ENCODE data around the gene MCL1. TPM values are rescaled to one million over a fixed set of nuclear protein-coding genes. Genes with fewer than 3 reads are reported as not detected.

The MCL1 gene
- total RNA-seq, 3 donors from 2014 or later (not counting 1 experiment from before 2014, with no cell fraction given) = 929 to 1,396 (median 938) TPM

DNA sequence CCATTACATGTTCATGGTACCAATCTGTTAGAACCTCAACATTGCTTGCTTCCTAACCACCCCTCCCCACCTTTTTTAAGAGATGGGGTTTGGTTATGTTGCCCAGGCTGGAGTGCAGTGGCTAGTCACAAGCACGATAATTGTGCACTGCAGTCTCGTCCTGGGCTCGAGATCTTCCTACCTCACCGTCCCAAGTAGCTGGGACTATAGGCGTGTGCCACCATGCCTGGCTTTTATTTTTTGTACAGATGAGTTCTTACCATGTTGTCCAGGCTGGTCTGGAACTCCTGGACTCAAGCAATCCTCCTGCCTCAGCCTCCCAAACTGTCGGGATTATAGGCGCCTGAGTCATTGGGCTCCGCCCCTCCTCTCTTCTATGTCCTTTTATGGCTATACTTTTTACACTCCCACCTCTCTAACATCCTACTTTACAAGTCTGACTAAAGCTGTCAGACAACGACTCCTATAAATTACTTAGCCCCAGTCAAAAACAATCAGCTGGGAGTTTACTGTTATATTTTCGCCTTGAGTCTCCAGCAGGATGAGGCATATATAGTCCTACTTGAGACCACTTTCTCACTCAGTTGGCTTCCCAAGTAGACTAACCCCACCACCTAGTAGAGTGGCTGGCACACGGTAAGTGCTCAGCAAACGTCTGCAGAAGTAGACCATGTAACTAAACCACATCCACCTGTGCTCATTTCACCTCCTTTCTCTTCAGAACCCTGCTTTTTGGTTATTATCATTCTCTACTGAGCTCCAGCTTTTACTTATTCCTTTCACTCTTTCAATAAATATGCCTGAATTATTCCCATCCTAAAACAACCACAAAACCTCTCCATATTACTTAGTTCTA is 36.2 kb upstream of the MCL1 start:
- ATAC-seq (no peak), DNase-seq (peak in 1 of 2 donors; percentile 51)
- intact Hi-C loops (cut with micrococcal nuclease) = no loop called here
- TF ChIP-seq, protein P1, sequence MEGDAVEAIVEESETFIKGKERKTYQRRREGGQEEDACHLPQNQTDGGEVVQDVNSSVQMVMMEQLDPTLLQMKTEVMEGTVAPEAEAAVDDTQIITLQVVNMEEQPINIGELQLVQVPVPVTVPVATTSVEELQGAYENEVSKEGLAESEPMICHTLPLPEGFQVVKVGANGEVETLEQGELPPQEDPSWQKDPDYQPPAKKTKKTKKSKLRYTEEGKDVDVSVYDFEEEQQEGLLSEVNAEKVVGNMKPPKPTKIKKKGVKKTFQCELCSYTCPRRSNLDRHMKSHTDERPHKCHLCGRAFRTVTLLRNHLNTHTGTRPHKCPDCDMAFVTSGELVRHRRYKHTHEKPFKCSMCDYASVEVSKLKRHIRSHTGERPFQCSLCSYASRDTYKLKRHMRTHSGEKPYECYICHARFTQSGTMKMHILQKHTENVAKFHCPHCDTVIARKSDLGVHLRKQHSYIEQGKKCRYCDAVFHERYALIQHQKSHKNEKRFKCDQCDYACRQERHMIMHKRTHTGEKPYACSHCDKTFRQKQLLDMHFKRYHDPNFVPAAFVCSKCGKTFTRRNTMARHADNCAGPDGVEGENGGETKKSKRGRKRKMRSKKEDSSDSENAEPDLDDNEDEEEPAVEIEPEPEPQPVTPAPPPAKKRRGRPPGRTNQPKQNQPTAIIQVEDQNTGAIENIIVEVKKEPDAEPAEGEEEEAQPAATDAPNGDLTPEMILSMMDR (IDR thresholded peaks at IDR 0.05) = no peak
- Mint-ChIP-seq H3K27me3 (ENCODE audit: low read depth in 2 of 2) (no peaks in the 10 kb centered on the region), H3K9me3 (no peaks in the 10 kb centered on the region), H3K27ac (peak overlapping the region; percentile 74 to 90), H3K4me1 (peaks cover 51 to 56% of the 10 kb centered on the region in 2 donors), H3K4me3 (peak overlapping the region; percentile 40), H3K36me3 (peaks cover 13% of the 10 kb centered on the region)
- Histone ChIP-seq H3K36me3 (ENCODE audit: control insufficient read depth, insufficient read depth, low read length) (peaks cover 20% of the 10 kb centered on the region), H3K4me3 (ENCODE audit: low read length) (no peak overlapping the region), H3K4me1 (ENCODE audit: control insufficient read depth, insufficient read depth, low read length) (peaks cover 40% of the 10 kb centered on the region), H3K27ac (ENCODE audit: low read length) (peak overlapping the region; percentile 2), H3K9me3 (ENCODE audit: control insufficient read depth, insufficient read depth, low read length) (no peaks in the 10 kb centered on the region), H3K27me3 (ENCODE audit: control insufficient read depth, insufficient read depth, low read length) (no peaks in the 10 kb centered on the region)
- 77% methylated on average over 12 of the region's 12 CpGs for WGBS (ENCODE audit: insufficient coverage)

DNA sequence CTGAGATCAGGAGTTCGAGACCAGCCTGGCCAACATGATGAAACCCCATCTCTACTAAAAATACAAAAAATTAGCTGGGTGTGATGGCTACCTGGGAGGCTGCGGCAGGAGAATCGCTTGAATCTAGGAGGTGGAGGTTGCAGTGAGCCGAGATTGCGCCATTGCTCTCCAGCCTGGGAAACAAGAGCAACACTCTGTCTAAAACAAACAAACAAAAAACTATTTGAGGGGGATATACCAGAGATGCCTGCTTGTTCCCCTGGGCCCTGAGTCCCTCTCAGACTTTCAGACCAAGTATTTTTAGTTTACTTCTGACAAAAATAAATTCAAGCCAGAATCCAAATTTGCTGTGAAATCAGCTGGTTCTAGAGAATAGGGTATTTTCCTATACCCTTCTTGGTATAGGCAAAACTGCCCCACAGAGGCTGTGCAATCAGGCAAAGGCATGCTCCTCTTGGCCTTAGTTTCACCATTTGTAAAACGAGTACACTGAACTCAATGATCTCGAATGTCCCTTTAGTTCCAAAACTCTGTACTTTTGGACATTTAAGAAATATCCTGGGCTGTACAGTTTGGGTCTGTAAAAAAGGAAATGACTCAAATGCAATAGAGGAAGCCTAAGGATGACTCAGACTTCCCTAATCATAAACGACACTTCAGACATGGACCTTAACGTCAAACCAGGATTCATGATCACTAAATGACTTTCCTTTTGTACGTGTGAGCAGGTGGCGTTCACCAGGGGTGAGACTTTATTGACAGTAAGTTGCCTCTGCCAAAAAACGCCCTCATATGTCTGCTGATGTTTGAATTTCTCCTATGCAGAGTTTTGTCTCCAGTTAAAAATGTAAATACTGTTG is 33.9 kb upstream of the MCL1 start:
- TF ChIP-seq, protein P1 (IDR thresholded peaks at IDR 0.05) = no peak
- WGBS (ENCODE audit: insufficient coverage) = 45% methylated on average over 10 of the region's 12 CpGs
- Mint-ChIP-seq H3K27ac (peak overlapping the region; percentile 90 to 91), H3K9me3 (no peaks in the 10 kb centered on the region), H3K36me3 (no peaks in the 10 kb centered on the region), H3K27me3 (ENCODE audit: low read depth in 2 of 2) (no peaks in the 10 kb centered on the region), H3K4me1 (peaks cover 40 to 48% of the 10 kb centered on the region in 2 donors), H3K4me3 (peak overlapping the region; percentile 33)
- H3K27me3 ChIP-seq (ENCODE audit: control insufficient read depth, insufficient read depth, low read length) = no peaks in the 10 kb centered on the region
- no peak overlapping the region for H3K4me3 ChIP-seq (ENCODE audit: low read length)
- H3K4me1 ChIP-seq (ENCODE audit: control insufficient read depth, insufficient read depth, low read length) = peaks cover 42% of the 10 kb centered on the region
- peak; percentile 19 to 64 (median 42) for ATAC-seq
- peak overlapping the region; percentile 98 for H3K27ac ChIP-seq (ENCODE audit: low read length)
- H3K9me3 ChIP-seq (ENCODE audit: control insufficient read depth, insufficient read depth, low read length) = no peaks in the 10 kb centered on the region
- intact Hi-C loops (cut with micrococcal nuclease) = loop anchor here (1.0 kb wide), 1 partner anchor 8 kb away; no protein-coding TSS in a partner anchor
- DNase-seq = peak; percentile 27 to 81
- H3K36me3 ChIP-seq (ENCODE audit: control insufficient read depth, insufficient read depth, low read length) = peaks cover 5% of the 10 kb centered on the region

DNA sequence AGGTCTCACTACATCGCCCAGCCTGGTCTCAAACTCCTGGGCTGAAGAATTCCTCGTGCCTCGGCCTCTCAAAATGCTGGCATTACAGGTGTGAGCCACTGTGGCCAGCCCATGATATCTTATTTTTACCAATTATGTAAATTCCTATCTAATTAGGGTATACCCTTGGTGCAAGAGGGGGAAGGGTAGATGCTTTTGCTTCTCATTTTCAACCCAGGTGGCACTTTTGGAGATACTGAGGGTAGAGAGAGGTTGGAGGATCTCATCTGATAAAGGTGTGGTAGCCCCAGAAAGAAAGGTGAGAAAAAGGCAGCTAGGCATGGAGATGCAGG is 32.6 kb upstream of the MCL1 start:
- 96% methylated on average over 3 of the region's 3 CpGs for WGBS (ENCODE audit: insufficient coverage)
- Histone ChIP-seq H3K27ac (ENCODE audit: low read length) (peak overlapping the region; percentile 98), H3K4me3 (ENCODE audit: low read length) (no peak overlapping the region), H3K9me3 (ENCODE audit: control insufficient read depth, insufficient read depth, low read length) (no peaks in the 10 kb centered on the region), H3K36me3 (ENCODE audit: control insufficient read depth, insufficient read depth, low read length) (peaks cover 3% of the 10 kb centered on the region), H3K4me1 (ENCODE audit: control insufficient read depth, insufficient read depth, low read length) (peaks cover 42% of the 10 kb centered on the region), H3K27me3 (ENCODE audit: control insufficient read depth, insufficient read depth, low read length) (no peaks in the 10 kb centered on the region)
- H3K27me3 Mint-ChIP-seq (ENCODE audit: low read depth in 2 of 2) = no peaks in the 10 kb centered on the region
- H3K27ac Mint-ChIP-seq = peak overlapping the region; percentile 90 to 91
- peaks cover 40 to 48% of the 10 kb centered on the region in 2 donors for H3K4me1 Mint-ChIP-seq
- H3K36me3 Mint-ChIP-seq = no peaks in the 10 kb centered on the region
- peak in 1 of 3 donors; percentile 0 for ATAC-seq
- TF ChIP-seq, protein P1 (IDR thresholded peaks at IDR 0.05) = no peak
- intact Hi-C loops (cut with micrococcal nuclease) = no loop called here
- no peak for DNase-seq
- H3K9me3 Mint-ChIP-seq = no peaks in the 10 kb centered on the region
- H3K4me3 Mint-ChIP-seq = peak overlapping the region; percentile 40
